Colonic mucosa (tissue), 4 donors: Measurements from ENCODE around the gene MCIDAS. TPM values are rescaled to one million over a fixed set of nuclear protein-coding genes. Genes with fewer than 3 reads are reported as not detected.

Source experiments
- DNase-seq: peaks from one replicate; pipeline ENCODE4 v3.0.0-alpha.2; 2020
- H3K27ac ChIP-seq: fragments of 200-600 bp; one replicate; pipeline ENCODE4 v1.8.0; 2021
- H3K27me3 ChIP-seq: fragments of 200-600 bp; one replicate; pipeline ENCODE4 v1.8.0; 2021
- H3K36me3 ChIP-seq: fragments of 200-600 bp; one replicate; pipeline ENCODE4 v1.8.0; 2021
- H3K4me1 ChIP-seq: fragments of 200-600 bp; one replicate; pipeline ENCODE4 v1.8.0; 2021; ENCODE audit warnings: mild to moderate bottlenecking
- H3K4me3 ChIP-seq: fragments of 200-600 bp; one replicate; pipeline ENCODE4 v1.8.0; 2021
- H3K9ac ChIP-seq, 2 donors: one replicate each; pipeline ENCODE4 v1.7.0; 2013; ENCODE audit warnings: control low read depth in 2 of 2, low read depth in 2 of 2, low read length in 2 of 2
- H3K9me3 ChIP-seq: fragments of 200-600 bp; one replicate; pipeline ENCODE4 v1.8.0; 2021
- intact Hi-C: fragments of 100-400 bp; cut with DNase I; formaldehyde crosslinking; loops from one replicate; pipeline ENCODE4 v1.14.1; 2022
- total RNA-seq, 2 donors: library from RNA; stranded (reverse); fragmentation: NEBNext Ultra II Directional in 1 of 2; extraction: Animal tissue kit (Norgen Biotek cat#: 25700) in 1 of 2; gene quantifications; one replicate each; pipeline ENCODE4 v1.2.1, GENCODE V29; 2021
- TF ChIP-seq, protein P1 (sequence below): fragments of 200-600 bp; IDR thresholded peaks from one replicate; pipeline ENCODE4 v1.8.0; 2022; ENCODE audit warnings: antibody characterized with exemption, mild to moderate bottlenecking
- donor health status: healthy.
- donor health status: DM: no; HTN: no; CAD: no.
- donor health status: DM: no; HTN: no; CAD: no.

The MCIDAS gene
- total RNA-seq = under 1 TPM; 0.13 to 0.22 TPM

DNA sequence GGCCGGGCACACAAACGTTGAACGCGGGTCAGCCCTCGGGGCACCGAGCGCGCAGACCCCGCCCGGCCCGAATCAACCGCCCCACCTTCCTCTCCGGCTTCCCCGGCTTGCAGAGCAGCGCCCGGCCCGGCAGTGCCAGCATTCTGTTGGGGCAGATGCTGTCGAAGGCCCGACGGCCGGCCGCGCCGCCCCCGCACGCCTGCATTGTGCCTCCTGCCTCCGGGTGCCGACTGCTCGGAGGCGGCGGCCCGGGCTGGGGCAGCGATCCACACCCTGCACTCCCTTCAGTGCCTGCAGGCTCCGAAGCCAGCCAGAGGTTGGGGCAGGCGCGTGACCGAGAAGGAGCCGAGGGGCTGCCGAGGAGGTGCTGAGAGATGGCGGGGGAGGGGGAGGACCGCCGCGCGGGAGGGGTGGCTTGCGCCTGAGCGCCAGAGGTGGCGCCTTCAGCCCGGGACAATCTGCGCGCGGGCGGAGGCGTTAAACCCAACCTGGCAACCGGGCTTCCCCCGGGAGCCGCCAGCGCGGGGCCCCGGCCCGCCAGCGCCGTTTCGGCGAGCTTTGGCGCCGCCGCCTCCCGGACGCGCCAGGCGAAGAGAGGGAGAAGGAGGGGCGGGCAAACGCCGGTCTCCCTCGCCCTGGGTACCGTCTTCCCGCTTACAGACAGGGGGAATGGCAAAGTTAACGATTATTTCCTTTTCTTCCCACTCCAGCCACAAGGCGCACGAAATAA is at the start of gene MCIDAS:
TSS of gene MCIDAS (minus strand) at position 382 of the 730 bp plus-strand sequence. CDS start at position 205, 177 bp downstream.
- H3K9ac ChIP-seq = peak within 1 kb of the TSS; percentile 8 to 49
- no peak within 1 kb of the TSS for H3K27ac ChIP-seq
- intact Hi-C loops = no loop called here
- no peaks in the 10 kb centered on the region for H3K36me3 ChIP-seq
- DNase-seq = peak; percentile 64
- H3K4me1 ChIP-seq = peaks cover 19% of the 10 kb centered on the region
- peak within 1 kb of the TSS; percentile 44 for H3K4me3 ChIP-seq
- H3K27me3 ChIP-seq = peaks cover 96% of the 10 kb centered on the region
- no peaks in the 10 kb centered on the region for H3K9me3 ChIP-seq
- TF ChIP-seq, protein P1, sequence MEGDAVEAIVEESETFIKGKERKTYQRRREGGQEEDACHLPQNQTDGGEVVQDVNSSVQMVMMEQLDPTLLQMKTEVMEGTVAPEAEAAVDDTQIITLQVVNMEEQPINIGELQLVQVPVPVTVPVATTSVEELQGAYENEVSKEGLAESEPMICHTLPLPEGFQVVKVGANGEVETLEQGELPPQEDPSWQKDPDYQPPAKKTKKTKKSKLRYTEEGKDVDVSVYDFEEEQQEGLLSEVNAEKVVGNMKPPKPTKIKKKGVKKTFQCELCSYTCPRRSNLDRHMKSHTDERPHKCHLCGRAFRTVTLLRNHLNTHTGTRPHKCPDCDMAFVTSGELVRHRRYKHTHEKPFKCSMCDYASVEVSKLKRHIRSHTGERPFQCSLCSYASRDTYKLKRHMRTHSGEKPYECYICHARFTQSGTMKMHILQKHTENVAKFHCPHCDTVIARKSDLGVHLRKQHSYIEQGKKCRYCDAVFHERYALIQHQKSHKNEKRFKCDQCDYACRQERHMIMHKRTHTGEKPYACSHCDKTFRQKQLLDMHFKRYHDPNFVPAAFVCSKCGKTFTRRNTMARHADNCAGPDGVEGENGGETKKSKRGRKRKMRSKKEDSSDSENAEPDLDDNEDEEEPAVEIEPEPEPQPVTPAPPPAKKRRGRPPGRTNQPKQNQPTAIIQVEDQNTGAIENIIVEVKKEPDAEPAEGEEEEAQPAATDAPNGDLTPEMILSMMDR = no peak

DNA sequence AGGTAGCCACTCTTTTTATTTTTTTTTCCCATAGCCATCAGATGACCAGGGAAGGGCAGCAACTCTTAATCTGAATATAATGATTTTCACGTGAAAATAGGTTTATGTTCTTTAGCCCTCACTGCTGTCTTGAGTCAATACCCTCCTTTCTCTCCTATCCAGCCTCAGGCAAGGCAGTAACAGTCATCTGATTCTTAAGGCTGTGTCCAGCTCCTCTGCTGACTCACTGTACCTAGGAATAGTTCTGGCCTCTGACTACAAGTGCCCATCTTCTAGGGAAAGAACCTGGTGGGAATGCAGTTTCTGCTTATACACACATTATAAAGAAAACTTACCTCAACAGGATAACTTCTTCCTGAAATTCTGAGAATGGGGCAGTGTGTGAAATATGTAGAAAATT is 49.7 kb upstream of the MCIDAS start:
- intact Hi-C loops = no loop called here
- H3K9ac ChIP-seq = no peak overlapping the region
- no peak for DNase-seq
- TF ChIP-seq, protein P1 = no peak
- H3K27me3 ChIP-seq = no peaks in the 10 kb centered on the region
- H3K27ac ChIP-seq = no peak overlapping the region
- no peaks in the 10 kb centered on the region for H3K9me3 ChIP-seq
- H3K4me3 ChIP-seq = no peak overlapping the region
- no peaks in the 10 kb centered on the region for H3K36me3 ChIP-seq
- H3K4me1 ChIP-seq = no peaks in the 10 kb centered on the region

DNA sequence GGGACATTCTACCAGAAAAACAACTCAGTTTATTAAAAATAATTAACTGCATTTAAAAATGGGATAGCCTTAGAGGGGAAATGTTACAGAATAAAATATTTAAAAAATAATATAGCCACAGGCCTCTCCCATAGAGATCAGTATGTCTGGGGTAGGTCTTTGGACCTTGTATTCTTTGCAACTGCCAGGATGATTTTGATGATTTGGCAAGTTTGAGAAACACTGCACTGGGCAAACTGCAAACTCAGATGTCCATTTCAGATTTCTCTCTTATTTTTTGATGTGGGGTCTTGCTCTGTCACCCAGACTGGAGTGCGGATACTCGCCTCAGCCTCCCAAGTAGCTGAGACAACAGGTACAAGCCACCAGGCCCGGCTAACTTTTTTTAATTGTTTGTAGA is 31.2 kb upstream of the MCIDAS start:
- intact Hi-C loops = no loop called here
- TF ChIP-seq, protein P1 = no peak
- Histone ChIP-seq H3K36me3 (no peaks in the 10 kb centered on the region), H3K27ac (no peak overlapping the region), H3K4me1 (no peaks in the 10 kb centered on the region), H3K4me3 (no peak overlapping the region), H3K9ac (no peak overlapping the region), H3K27me3 (no peaks in the 10 kb centered on the region), H3K9me3 (no peaks in the 10 kb centered on the region)
- no peak for DNase-seq

DNA sequence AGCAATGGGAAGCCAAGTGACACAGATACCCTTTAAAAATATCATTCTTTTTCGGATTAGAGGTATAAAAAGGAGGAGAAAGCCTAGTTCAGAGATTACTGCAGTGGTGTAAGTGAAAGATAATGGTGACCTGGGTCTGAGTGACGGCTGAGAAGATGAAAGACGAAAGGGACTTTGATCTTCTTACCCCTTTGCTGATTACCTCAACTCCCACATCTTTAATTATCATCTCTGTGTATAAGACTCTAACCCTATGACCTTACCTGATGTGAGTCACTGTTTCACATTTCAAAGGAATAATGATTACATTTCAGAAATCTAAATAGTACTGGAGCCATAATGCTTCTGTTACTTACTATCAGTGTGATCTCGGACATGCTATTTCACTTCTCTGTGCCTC is 27.7 kb upstream of the MCIDAS start:
- H3K27me3 ChIP-seq = no peaks in the 10 kb centered on the region

DNA sequence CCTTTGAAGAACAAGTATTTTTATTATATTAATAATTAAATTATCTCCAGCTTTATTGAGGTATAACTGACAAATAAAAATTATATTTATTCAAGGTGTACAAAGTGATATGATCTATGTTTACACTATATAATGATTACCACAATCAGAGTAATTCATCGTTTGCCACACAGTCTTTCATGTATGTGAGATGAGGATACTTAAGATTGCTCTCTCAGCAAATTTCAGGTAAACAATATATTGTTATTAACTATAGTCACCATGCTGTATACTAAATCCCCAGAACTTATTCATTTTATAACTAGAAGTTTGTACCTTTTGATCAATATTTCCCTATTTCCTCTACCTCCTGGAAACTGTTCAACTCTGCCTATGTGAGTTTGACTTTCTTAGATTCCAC is 22.9 kb upstream of the MCIDAS start:
- TF ChIP-seq, protein P1 = no peak
- intact Hi-C loops = no loop called here
- Histone ChIP-seq H3K4me1 (no peaks in the 10 kb centered on the region), H3K27me3 (no peaks in the 10 kb centered on the region), H3K9me3 (no peaks in the 10 kb centered on the region), H3K9ac (no peak overlapping the region), H3K4me3 (no peak overlapping the region), H3K27ac (no peak overlapping the region), H3K36me3 (no peaks in the 10 kb centered on the region)
- DNase-seq = no peak

More for the DNA sequence above, 27.7 kb upstream of the MCIDAS start:
- intact Hi-C loops = no loop called here
- no peak for DNase-seq
- Histone ChIP-seq H3K4me1 (no peaks in the 10 kb centered on the region), H3K27ac (no peak overlapping the region), H3K4me3 (no peak overlapping the region), H3K36me3 (no peaks in the 10 kb centered on the region), H3K9ac (no peak overlapping the region), H3K9me3 (no peaks in the 10 kb centered on the region)
- TF ChIP-seq, protein P1 = no peak
